Ecto neural progenitor cell (in vitro differentiated cells): ENCODE results near the gene ZFHX3.

Experiments
- DNase-seq: peaks from one replicate; pipeline ENCODE4 v3.0.0-alpha.2; 2018; ENCODE audit warnings: low spot score

ZFHX3 gene

GRCh38 chr16:72875291-72876031 is 172.5 kb downstream of the ZFHX3 start:
- no peak for DNase-seq

GRCh38 chr16:72873853-72874252 is 174.1 kb downstream of the ZFHX3 start:
- no peak for DNase-seq

- no peak for DNase-seq
Measured at GRCh38 chr16:72873044-72873443, 174.9 kb downstream of the ZFHX3 start.

- DNase-seq: no peak
Measured at GRCh38 chr16:72865835-72866234, 182.1 kb downstream of the ZFHX3 start.

- DNase-seq: no peak
Measured at GRCh38 chr16:72865258-72865657, 182.7 kb downstream of the ZFHX3 start.

- DNase-seq: no peak
Measured at GRCh38 chr16:72864130-72864833, 183.6 kb downstream of the ZFHX3 start.

GRCh38 chr16:72862090-72862489 is 185.8 kb downstream of the ZFHX3 start:
- DNase-seq: no peak

GRCh38 chr16:72860726-72861562 is 187.0 kb downstream of the ZFHX3 start:
- no peak for DNase-seq

GRCh38 chr16:72859581-72859980 is 188.3 kb downstream of the ZFHX3 start:
- DNase-seq: no peak

- DNase-seq: no peak
Measured at GRCh38 chr16:72858665-72859493, 189.0 kb downstream of the ZFHX3 start.

- no peak for DNase-seq
Measured at GRCh38 chr16:72857834-72858664, 189.9 kb downstream of the ZFHX3 start.

- DNase-seq: no peak
Measured at GRCh38 chr16:72856797-72857196, 191.1 kb downstream of the ZFHX3 start.

GRCh38 chr16:72854267-72854959 is 193.5 kb downstream of the ZFHX3 start:
- no peak for DNase-seq

- DNase-seq: no peak
Measured at GRCh38 chr16:72853575-72854266, 194.2 kb downstream of the ZFHX3 start.

GRCh38 chr16:72852421-72852820 is 195.5 kb downstream of the ZFHX3 start:
- no peak for DNase-seq

- no peak for DNase-seq
Measured at GRCh38 chr16:72850853-72851252, 197.1 kb downstream of the ZFHX3 start.

- DNase-seq: no peak
Measured at GRCh38 chr16:72850021-72850420, 197.9 kb downstream of the ZFHX3 start.

GRCh38 chr16:72848759-72849664 is 198.9 kb downstream of the ZFHX3 start:
- no peak for DNase-seq

- no peak for DNase-seq
Measured at GRCh38 chr16:72848028-72848400, 199.9 kb downstream of the ZFHX3 start.
